HepG2 (cell line): ENCODE data around the gene DNAJC4. TPM values are rescaled to one million over a fixed set of nuclear protein-coding genes. Genes with fewer than 3 reads are reported as not detected.

Experiments
- AHDC1 ChIP-seq: sonication (generic); formaldehyde crosslinking; IDR thresholded peaks from 2 replicates; pipeline ENCODE4 v1.5.1; 2020; ENCODE audit warnings: mild to moderate bottlenecking, missing genetic modification reagents, borderline replicate concordance
- DZIP1 ChIP-seq: sonication (generic); formaldehyde crosslinking; IDR thresholded peaks from 2 replicates; pipeline ENCODE4 v1.5.0; 2020; ENCODE audit warnings: mild to moderate bottlenecking, missing genetic modification reagents
- PHF21A ChIP-seq: sonication (generic); formaldehyde crosslinking; IDR thresholded peaks from 2 replicates; pipeline ENCODE4 v1.5.0; 2020; ENCODE audit warnings: mild to moderate bottlenecking, missing genetic modification reagents
- TOPORS ChIP-seq: sonication (generic); formaldehyde crosslinking; IDR thresholded peaks from 2 replicates; pipeline ENCODE4 v1.8.0; 2023; ENCODE audit warnings: mild to moderate bottlenecking, missing genetic modification reagents
- ZFY ChIP-seq: sonication (generic); formaldehyde crosslinking; IDR thresholded peaks from 2 replicates; pipeline ENCODE4 v1.4.0; 2020; ENCODE audit warnings: missing genetic modification reagents
- ZNF350 ChIP-seq: sonication (generic); formaldehyde crosslinking; IDR thresholded peaks from 2 replicates; pipeline ENCODE4 v1.4.0; 2020; ENCODE audit warnings: mild to moderate bottlenecking, low read depth, missing genetic modification reagents, borderline replicate concordance
- ZNF549 ChIP-seq: sonication (generic); formaldehyde crosslinking; IDR thresholded peaks from 2 replicates; pipeline ENCODE4 v1.5.0; 2020; ENCODE audit warnings: missing genetic modification reagents
- ZNF598 ChIP-seq: sonication (generic); formaldehyde crosslinking; IDR thresholded peaks from 2 replicates; pipeline ENCODE4 v1.5.1; 2020; ENCODE audit warnings: mild to moderate bottlenecking, missing genetic modification reagents, borderline replicate concordance
- ZNF674 ChIP-seq: sonication (generic); formaldehyde crosslinking; IDR thresholded peaks from 2 replicates; pipeline ENCODE4 v1.5.0; 2020; ENCODE audit warnings: low read depth, mild to moderate bottlenecking, missing genetic modification reagents
- ZNF788 ChIP-seq: sonication (generic); formaldehyde crosslinking; IDR thresholded peaks from 2 replicates; pipeline ENCODE4 v1.5.0; 2020; ENCODE audit warnings: mild to moderate bottlenecking, missing genetic modification reagents, borderline replicate concordance
- ZNF850 ChIP-seq: sonication (generic); formaldehyde crosslinking; conservative IDR thresholded peaks from 2 replicates; pipeline ENCODE4 v1.9.0; 2021; ENCODE audit warnings: mild to moderate bottlenecking, missing genetic modification reagents
- ZSCAN30 ChIP-seq: sonication (generic); formaldehyde crosslinking; IDR thresholded peaks from 2 replicates; pipeline ENCODE4 v1.5.0; 2020; ENCODE audit warnings: mild to moderate bottlenecking, missing genetic modification reagents
- polyA plus RNA-seq, 8 experiments: library from polyadenylated mRNA; depleted of rRNA in 3 of 8; stranded (reverse) in 7 of 8; unstranded in 1 of 8; fragments of >200 nt; fragmentation: Illumina TruSeq in 4 of 8; extraction: Trizol in 4 of 8; gene quantifications; 2 replicates each; pipeline versions ENCODE4 v1.2.1 to v1.2.3, GENCODE V29; 2011 to 2016; ENCODE audit warnings: low read depth in 4 of 8, missing spikeins in 1 of 8, mixed read lengths in 1 of 8; ENCODE audit not compliant: insufficient read depth in 1 of 8
- total RNA-seq, 5 experiments: library from RNA; depleted of rRNA; stranded (reverse); fragments of >200 nt; fragmentation: Illumina TruSeq; extraction: Trizol; gene quantifications; 2 replicates each; pipeline ENCODE4 v1.2.3, GENCODE V29; 2016; ENCODE audit warnings: low read depth in 1 of 5
- TF ChIP-seq, protein P1 (sequence below): sonication (generic); formaldehyde crosslinking; IDR thresholded peaks from 2 replicates; pipeline ENCODE4 v1.5.1; 2020; ENCODE audit warnings: mild to moderate bottlenecking, moderate library complexity, missing genetic modification reagents
- TF ChIP-seq, protein P2 (sequence below): sonication (generic); formaldehyde crosslinking; IDR thresholded peaks from 2 replicates; pipeline ENCODE4 v1.5.0; 2020; ENCODE audit warnings: missing genetic modification reagents
- TF ChIP-seq, protein P3 (sequence below): sonication (generic); formaldehyde crosslinking; IDR thresholded peaks from 2 replicates; pipeline ENCODE4 v1.8.0; 2022; ENCODE audit warnings: low read depth, missing genetic modification reagents

The DNAJC4 gene
- total and polyA plus RNA-seq, 2 of the 13 experiments (the other 11 are each of a cell fraction or from before 2014, with no cell fraction given): 10.3 to 60.8 TPM

DNA sequence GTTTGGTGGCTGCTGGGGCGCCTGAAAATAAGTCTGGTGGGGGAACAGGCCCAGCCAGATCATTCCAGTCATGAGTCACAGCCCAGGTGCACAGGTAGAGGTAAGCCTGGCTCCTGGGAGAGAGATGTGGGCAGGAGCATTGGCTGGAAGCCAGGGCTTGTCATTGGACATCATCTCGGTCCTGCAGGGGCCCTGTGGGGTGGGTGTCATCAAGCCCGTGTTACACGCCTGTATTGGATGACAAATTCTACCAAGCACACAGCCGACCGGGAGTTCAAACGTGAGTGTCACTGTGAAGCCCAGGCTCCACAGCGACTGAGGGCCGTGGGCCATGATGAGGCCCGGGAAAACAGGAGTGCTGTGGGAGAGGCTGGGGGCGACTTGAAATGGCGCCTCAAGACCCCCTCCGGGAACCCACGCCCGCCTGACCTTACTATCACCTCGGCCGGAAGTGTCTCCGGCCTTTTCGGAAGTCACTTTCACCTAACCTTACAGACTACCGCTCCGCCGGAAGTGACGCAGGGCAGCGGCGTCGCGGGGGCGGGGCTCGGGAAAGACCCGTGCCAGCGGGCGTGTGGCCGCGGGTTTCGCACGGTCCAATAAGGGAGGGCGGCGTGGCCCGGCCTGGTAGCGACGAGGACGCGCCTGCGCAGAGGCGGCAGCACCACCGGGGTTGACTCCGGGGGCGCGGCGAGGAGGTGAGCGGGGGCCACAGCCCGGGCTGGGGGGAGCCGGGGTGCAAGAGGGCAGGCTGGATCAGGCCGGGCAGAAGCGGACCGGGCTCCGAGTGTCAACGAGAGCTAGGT is 10.3 kb downstream of the DNAJC4 start, which contains the start of gene FKBP2 (continued):
- TF ChIP-seq DZIP1 (CRISPR knock-in tag) (peak; percentile 38; the same call in 1 of the 2 replicates), PHF21A (peak; percentile 54), TOPORS (CRISPR knock-in tag) (no peak), ZFY (CRISPR knock-in tag) (peak; percentile 67), ZNF598 (CRISPR knock-in tag) (peak; percentile 40; the same call in 1 of the 2 replicates), ZNF350 (CRISPR knock-in tag) (peak; percentile 67; the same call in 1 of the 2 replicates), AHDC1 (CRISPR knock-in tag) (peak; percentile 63; the same call in 1 of the 2 replicates), ZSCAN30 (no peak), ZNF788 (peak; percentile 38; the same call in 1 of the 2 replicates), ZNF674 (no peak), ZNF549 (0 out of 2 replicates have a peak, but pooled peaks have one; percentile 53), ZNF850 (CRISPR knock-in tag) (0 out of 2 replicates have a peak, but pooled peaks have one; percentile 43)
- TF ChIP-seq, protein P1, sequence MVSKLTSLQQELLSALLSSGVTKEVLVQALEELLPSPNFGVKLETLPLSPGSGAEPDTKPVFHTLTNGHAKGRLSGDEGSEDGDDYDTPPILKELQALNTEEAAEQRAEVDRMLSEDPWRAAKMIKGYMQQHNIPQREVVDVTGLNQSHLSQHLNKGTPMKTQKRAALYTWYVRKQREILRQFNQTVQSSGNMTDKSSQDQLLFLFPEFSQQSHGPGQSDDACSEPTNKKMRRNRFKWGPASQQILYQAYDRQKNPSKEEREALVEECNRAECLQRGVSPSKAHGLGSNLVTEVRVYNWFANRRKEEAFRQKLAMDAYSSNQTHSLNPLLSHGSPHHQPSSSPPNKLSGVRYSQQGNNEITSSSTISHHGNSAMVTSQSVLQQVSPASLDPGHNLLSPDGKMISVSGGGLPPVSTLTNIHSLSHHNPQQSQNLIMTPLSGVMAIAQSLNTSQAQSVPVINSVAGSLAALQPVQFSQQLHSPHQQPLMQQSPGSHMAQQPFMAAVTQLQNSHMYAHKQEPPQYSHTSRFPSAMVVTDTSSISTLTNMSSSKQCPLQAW: peak; percentile 93
- TF ChIP-seq, protein P2, sequence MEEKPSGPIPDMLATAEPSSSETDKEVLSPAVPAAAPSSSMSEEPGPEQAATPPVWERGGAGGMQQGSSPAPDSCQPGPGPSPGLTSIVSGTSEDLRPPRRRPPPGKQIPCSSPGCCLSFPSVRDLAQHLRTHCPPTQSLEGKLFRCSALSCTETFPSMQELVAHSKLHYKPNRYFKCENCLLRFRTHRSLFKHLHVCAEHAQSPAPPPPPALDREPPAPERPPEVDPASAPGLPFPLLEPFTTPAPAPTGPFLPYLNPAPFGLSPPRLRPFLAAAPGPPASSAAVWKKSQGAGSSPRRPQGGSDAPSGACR: peak; percentile 22; the same call in 1 of the 2 replicates
- TF ChIP-seq, protein P3, sequence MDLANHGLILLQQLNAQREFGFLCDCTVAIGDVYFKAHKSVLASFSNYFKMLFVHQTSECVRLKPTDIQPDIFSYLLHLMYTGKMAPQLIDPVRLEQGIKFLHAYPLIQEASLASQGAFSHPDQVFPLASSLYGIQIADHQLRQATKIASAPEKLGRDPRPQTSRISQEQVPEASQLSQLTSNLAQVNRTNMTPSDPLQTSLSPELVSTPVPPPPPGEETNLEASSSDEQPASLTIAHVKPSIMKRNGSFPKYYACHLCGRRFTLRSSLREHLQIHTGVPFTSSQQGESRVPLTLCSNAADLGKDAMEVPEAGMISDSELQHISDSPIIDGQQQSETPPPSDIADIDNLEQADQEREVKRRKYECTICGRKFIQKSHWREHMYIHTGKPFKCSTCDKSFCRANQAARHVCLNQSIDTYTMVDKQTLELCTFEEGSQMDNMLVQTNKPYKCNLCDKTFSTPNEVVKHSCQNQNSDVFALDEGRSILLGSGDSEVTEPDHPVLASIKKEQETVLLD (CRISPR knock-in tag): peak; percentile 88
